ENCODE measurements around the gene STK35. TPM values are rescaled to one million over a fixed set of nuclear protein-coding genes. Genes with fewer than 3 reads are reported as not detected.

The STK35 gene
- total and polyA plus RNA-seq, 2 experiments from 2014 or later: 6.9 to 19.7 TPM

DNA sequence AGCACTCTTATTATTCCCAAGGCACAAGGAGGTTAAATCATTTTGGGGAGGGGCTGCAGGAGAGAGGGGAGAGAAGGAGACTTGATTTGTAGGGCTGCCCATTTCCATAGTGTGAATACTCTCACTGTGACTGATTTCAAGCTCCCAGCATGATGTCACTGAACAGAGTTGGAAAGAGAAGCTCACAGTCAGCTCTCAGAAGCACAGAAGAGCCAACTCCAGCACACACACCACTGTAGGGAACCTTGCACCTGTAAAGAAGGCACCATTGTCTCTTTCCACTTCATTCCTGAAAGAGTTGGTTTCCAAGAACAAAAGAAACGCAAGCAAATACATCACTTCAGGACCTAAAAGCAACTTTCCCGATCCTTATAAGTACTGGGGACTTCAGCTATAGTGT is 12.7 kb upstream of the STK35 start:
- in situ Hi-C loops (cut with MboI): no loop called here
- H3K9ac ChIP-seq: no peak overlapping the region
- H3K27me3 ChIP-seq (replicated peaks; ENCODE audit: insufficient read depth): peaks cover 45% of the 10 kb centered on the region
- no peak overlapping the region for H3K4me3 ChIP-seq
- DNase-seq: peak; percentile 37
- H3K27ac ChIP-seq: no peak overlapping the region
- 0 to 1% methylated on average over 2 of the region's 2 CpGs for WGBS, 2 experiments (ENCODE audit: low coverage in 1 of 2, low lambda C conversion rate in 2 of 2, missing lambda C conversion rate in 2 of 2)
- H3F3A ChIP-seq (ENCODE audit: insufficient read depth): peaks cover 14% of the 10 kb centered on the region; the same call in 1 of the 2 replicates
- no peaks in the 10 kb centered on the region for H4K20me1 ChIP-seq (ENCODE audit: insufficient read depth)
- no peak overlapping the region for H3K4me2 ChIP-seq (ENCODE audit: unreplicated experiment)
- H3K4me1 ChIP-seq (ENCODE audit: insufficient read depth): peaks cover 21% of the 10 kb centered on the region
- H3K79me2 ChIP-seq (ENCODE audit: insufficient read depth): no peaks in the 10 kb centered on the region
- no peaks in the 10 kb centered on the region for H3K9me3 ChIP-seq (ENCODE audit: low read depth)
- H2AFZ ChIP-seq: no peak overlapping the region
- no peaks in the 10 kb centered on the region for H3K36me3 ChIP-seq (ENCODE audit: low read depth)
- H3K9me2 ChIP-seq (ENCODE audit: insufficient read depth): no peaks in the 10 kb centered on the region
- no peak for TF ChIP-seq EZH2 (IDR thresholded peaks at IDR 0.05; ENCODE audit: insufficient read depth, poor library complexity, severe bottlenecking)
- no peak for TF ChIP-seq EZH2phosphoT487 (IDR thresholded peaks at IDR 0.05; ENCODE audit: insufficient read depth, low read depth)

DNA sequence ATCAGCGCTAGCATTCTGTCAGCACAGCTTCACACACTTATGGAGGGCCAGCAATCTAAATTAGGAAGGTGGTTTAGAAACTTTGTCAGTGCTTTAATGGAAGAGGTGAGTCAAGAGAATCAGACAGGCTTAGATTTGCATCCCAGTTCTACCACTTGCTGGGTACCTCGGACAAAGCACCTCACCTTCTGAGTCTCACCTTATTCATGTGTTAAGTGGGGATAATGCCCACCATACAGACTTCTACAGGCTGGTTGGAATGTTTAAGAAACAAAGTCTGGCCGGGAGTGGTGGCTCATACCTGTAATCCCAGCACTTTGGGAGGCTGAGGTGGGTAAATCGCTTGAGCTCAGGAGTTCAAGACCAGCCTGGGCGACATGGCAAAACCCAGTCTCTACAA is 12.2 kb upstream of the STK35 start:
- Histone ChIP-seq H3F3A (ENCODE audit: insufficient read depth) (peaks cover 12% of the 10 kb centered on the region; the same call in 1 of the 2 replicates), H3K79me2 (ENCODE audit: insufficient read depth) (no peaks in the 10 kb centered on the region), H3K27me3 (replicated peaks; ENCODE audit: insufficient read depth) (peaks cover 45% of the 10 kb centered on the region), H3K4me2 (ENCODE audit: unreplicated experiment) (no peak overlapping the region), H2AFZ (no peak overlapping the region), H3K9ac (no peak overlapping the region), H3K4me3 (no peak overlapping the region), H3K36me3 (ENCODE audit: low read depth) (no peaks in the 10 kb centered on the region), H3K4me1 (ENCODE audit: insufficient read depth) (peaks cover 19% of the 10 kb centered on the region), H4K20me1 (ENCODE audit: insufficient read depth) (no peaks in the 10 kb centered on the region), H3K9me3 (ENCODE audit: low read depth) (no peaks in the 10 kb centered on the region), H3K27ac (no peak overlapping the region), H3K9me2 (ENCODE audit: insufficient read depth) (no peaks in the 10 kb centered on the region)
- no peak for TF ChIP-seq EZH2 (IDR thresholded peaks at IDR 0.05; ENCODE audit: insufficient read depth, poor library complexity, severe bottlenecking)
- no peak for TF ChIP-seq EZH2phosphoT487 (IDR thresholded peaks at IDR 0.05; ENCODE audit: insufficient read depth, low read depth)
- no peak for DNase-seq
- in situ Hi-C loops (cut with MboI): no loop called here
- WGBS, 2 experiments (ENCODE audit: low coverage in 1 of 2, low lambda C conversion rate in 2 of 2, missing lambda C conversion rate in 2 of 2): 50 to 56% methylated on average over 5 of the region's 5 CpGs

DNA sequence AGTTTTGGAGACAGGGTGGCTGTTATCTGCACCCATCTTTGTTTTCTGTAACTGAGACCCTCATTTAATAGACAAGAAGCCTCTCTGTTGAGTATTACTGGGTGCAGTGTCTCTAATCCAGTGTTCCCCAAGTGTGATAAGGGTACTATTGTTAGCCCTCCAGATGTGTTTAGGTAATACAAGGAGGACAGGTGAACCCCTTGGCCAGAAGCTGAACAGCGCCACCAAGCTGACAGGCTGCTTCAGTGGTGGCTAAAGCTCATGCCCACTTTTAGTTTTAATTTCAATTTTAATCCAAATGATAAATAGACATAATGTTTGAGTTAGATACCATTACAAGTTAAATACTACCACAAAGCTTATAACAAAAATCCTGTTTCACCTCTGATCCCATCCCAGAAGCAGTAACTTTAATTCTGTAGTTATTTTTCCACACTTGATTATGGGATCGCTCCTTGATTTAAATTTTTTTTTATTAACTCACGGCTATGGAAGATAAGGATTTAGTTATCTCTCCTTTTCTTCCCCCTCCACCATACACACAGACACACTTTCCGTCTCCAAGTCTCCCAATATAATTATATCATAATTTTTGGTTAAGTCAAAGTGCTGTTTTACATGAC is 8.4 kb upstream of the STK35 start:
- peaks cover 37% of the 10 kb centered on the region for H3K27me3 ChIP-seq (replicated peaks; ENCODE audit: insufficient read depth)
- 25 to 29% methylated on average over 4 of the region's 4 CpGs for WGBS, 2 experiments (ENCODE audit: low coverage in 1 of 2, low lambda C conversion rate in 2 of 2, missing lambda C conversion rate in 2 of 2)
- H3K9me3 ChIP-seq (ENCODE audit: low read depth): no peaks in the 10 kb centered on the region
- no peak overlapping the region for H3K4me2 ChIP-seq (ENCODE audit: unreplicated experiment)
- H3K9me2 ChIP-seq (ENCODE audit: insufficient read depth): no peaks in the 10 kb centered on the region
- no peaks in the 10 kb centered on the region for H3K79me2 ChIP-seq (ENCODE audit: insufficient read depth)
- peak; percentile 41 for DNase-seq
- H3K4me1 ChIP-seq (ENCODE audit: insufficient read depth): no peaks in the 10 kb centered on the region
- no peak overlapping the region for H2AFZ ChIP-seq
- in situ Hi-C loops (cut with MboI): no loop called here
- H3K4me3 ChIP-seq: no peak overlapping the region
- TF ChIP-seq EZH2 (IDR thresholded peaks at IDR 0.05; ENCODE audit: insufficient read depth, poor library complexity, severe bottlenecking) (no peak), EZH2phosphoT487 (IDR thresholded peaks at IDR 0.05; ENCODE audit: insufficient read depth, low read depth) (no peak)
- no peaks in the 10 kb centered on the region for H4K20me1 ChIP-seq (ENCODE audit: insufficient read depth)
- no peaks in the 10 kb centered on the region for H3K36me3 ChIP-seq (ENCODE audit: low read depth)
- H3F3A ChIP-seq (ENCODE audit: insufficient read depth): no peaks in the 10 kb centered on the region
- H3K27ac ChIP-seq: no peak overlapping the region
- no peak overlapping the region for H3K9ac ChIP-seq

DNA sequence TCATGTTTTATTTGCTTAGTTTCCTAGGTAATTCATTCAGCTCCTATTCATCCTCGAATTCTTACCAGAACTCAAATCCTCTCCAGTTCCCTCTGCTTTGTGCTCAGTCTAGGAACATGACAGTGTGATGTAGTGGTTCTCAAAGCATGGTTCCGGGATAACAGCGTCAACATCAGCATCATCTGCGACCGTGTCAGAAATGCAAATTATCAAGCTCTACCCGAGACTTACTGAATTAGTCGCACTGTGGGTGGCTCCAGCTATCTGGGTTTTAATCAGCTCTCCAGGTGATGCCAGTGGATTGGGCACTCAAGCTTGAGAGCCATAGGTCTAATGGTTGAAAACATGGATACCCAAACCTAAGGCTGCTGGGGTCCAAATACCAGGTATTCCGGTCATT is 7.7 kb upstream of the STK35 start:
- no peak overlapping the region for H3K4me2 ChIP-seq (ENCODE audit: unreplicated experiment)
- no peaks in the 10 kb centered on the region for H3K79me2 ChIP-seq (ENCODE audit: insufficient read depth)
- in situ Hi-C loops (cut with MboI): no loop called here
- H4K20me1 ChIP-seq (ENCODE audit: insufficient read depth): no peaks in the 10 kb centered on the region
- no peaks in the 10 kb centered on the region for H3F3A ChIP-seq (ENCODE audit: insufficient read depth)
- no peak overlapping the region for H3K9ac ChIP-seq
- H3K4me3 ChIP-seq: no peak overlapping the region
- WGBS, 2 experiments (ENCODE audit: low coverage in 1 of 2, low lambda C conversion rate in 2 of 2, missing lambda C conversion rate in 2 of 2): 29 to 34% methylated on average over 8 of the region's 8 CpGs
- peaks cover 31% of the 10 kb centered on the region for H3K27me3 ChIP-seq (replicated peaks; ENCODE audit: insufficient read depth)
- H3K9me2 ChIP-seq (ENCODE audit: insufficient read depth): no peaks in the 10 kb centered on the region
- no peak overlapping the region for H2AFZ ChIP-seq
- H3K4me1 ChIP-seq (ENCODE audit: insufficient read depth): no peaks in the 10 kb centered on the region
- no peaks in the 10 kb centered on the region for H3K9me3 ChIP-seq (ENCODE audit: low read depth)
- no peak for DNase-seq
- no peaks in the 10 kb centered on the region for H3K36me3 ChIP-seq (ENCODE audit: low read depth)
- TF ChIP-seq EZH2phosphoT487 (IDR thresholded peaks at IDR 0.05; ENCODE audit: insufficient read depth, low read depth) (no peak), EZH2 (IDR thresholded peaks at IDR 0.05; ENCODE audit: insufficient read depth, poor library complexity, severe bottlenecking) (no peak)
- H3K27ac ChIP-seq: no peak overlapping the region
